HG03108 (cell line): ENCODE measurements around the gene SRCIN1.

Source experiments
- ATAC-seq: cut with Tn5 transposase; IDR thresholded peaks from one replicate; pipeline ENCODE4 v1.9.1; 2021; ENCODE audit warnings: moderate library complexity; ENCODE audit not compliant: unreplicated experiment

The SRCIN1 gene

GRCh38 chr17:38617967-38618760 is 12.4 kb upstream of the SRCIN1 start:
- ATAC-seq, result no peak

DNA sequence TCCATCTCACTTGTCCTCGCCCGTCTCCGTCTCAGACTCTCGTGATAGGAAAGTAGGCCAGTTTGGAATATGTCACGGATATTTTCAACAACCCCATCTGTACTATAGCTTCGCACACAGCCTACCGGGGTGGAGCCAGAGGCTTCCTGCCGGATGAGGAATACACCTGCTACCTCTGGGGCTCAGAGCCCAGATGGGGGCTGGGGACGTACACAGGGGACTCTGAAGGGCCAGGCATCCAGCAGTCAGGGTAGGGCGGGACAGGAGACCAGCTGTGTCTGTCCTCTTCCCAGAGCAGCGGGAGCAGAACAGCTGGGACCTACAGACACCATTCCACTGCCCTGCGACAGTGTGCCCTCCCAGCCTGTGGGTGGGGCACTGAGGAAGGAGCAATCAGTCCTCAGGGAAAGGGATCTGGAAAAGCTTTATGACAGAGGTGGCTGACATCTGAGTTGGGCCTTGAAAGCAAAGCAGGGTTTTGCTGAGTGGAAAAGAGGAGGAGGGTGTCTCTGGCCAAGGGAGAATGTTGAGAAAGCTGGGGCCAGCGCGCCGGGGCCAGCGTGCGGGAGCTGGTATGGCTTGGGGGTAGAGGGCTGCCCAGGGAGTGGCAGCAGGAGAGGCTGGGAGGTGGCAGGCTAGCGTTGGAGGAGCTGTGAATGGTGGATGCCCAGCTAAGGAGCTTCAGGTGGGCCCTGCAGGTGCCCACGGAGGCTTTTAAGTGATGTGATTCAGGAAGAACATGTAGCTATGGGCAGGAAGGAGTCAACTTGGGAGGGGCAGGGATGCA is 11.5 kb upstream of the SRCIN1 start:
- ATAC-seq, result no peak

DNA sequence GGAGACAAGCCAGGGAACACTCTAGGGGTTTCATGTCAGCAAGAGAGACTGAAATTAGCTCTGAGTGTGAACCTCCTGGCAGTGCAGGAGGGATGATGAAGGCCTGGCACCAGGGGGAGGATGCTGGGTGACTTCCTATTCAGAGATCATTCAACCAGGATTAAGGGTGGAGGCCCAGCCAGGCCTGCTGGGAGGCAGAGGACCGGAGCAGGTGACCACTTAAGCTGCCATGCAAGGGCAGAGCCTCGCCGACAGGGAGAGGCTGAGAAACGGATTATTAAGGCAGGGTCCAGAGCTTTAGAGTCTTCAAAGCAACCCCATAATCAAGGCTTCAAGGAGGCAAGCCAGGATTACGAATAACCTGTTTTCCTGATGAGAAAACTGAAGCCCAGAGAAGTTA is 10.6 kb upstream of the SRCIN1 start:
- no peak for ATAC-seq

DNA sequence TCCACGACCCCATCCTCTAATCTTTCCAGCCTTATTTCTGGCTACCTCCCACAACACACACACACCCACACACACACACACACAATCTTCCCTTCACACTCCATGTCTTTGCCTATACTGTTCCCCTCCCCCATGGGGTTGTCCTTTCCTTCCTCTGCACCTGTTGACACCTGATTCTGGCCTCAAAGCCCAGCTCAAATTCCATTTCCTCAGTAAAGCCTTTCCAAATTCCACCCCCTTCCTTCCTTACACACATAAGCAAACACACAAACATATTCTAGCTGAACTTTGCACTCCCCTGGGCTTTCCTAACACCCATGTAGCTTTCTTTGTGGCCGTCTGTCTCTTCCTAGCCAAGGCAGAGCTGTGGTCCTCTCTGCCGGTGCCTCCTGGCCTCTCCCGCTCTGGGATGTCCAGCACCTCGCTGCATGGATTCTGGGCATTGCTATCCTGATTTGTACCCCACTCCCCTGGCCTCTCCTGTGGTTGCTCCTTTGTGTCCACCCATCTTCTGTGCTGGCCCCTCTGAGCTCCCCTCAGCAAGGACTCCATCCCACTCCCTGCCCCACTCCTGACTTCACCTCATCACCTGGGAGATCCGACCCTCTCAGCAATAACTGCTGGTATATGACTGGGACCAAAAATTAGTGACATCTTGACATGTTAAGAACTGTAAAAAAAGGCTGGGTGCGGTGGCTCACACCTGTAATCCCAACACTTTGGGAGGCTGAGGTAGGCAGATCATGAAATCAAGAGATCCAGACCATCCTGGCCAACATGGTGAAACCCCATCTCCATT is 8.4 kb upstream of the SRCIN1 start:
- ATAC-seq, result no peak

- no peak for ATAC-seq
Measured at GRCh38 chr17:38613525-38613980, 7.8 kb upstream of the SRCIN1 start.

- no peak for ATAC-seq
Measured at GRCh38 chr17:38611872-38612376, 6.2 kb upstream of the SRCIN1 start.

DNA sequence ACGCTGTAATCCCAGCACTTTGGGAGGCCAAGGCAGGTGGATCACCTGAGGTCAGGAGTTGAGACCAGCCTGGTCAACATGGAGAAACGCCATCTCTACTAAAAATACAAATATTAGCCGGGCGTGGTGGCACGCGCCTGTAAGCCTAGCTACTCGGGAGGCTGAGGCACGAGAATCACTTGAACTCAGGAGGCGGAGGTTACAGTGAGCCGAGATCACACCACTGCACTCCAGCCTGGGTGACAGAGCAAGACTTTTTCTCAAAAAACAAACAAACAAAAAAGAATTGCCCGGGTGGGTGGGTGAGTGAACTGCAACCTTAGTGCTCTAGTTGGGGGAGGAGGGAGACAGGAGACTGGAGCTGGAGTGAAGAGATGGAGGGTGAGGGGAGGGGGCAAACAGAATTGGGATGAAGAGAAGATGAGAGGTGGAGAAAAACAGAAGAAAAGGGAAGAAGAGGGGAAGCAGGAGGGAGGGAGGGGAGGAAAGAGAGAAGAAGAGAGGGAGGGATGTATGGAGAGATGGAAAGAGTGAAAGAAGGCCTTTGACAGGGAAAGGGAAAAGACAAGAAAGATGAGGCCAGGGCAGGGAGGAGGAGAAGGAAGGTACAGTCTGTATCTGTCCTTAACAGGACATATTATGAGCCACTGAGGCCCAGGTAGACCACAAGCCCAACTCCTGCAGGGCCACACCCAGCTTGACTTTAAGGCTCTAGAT is 5.5 kb upstream of the SRCIN1 start:
- no peak for ATAC-seq

- no peak for ATAC-seq
Measured at GRCh38 chr17:38609280-38610031, 3.7 kb upstream of the SRCIN1 start.

DNA sequence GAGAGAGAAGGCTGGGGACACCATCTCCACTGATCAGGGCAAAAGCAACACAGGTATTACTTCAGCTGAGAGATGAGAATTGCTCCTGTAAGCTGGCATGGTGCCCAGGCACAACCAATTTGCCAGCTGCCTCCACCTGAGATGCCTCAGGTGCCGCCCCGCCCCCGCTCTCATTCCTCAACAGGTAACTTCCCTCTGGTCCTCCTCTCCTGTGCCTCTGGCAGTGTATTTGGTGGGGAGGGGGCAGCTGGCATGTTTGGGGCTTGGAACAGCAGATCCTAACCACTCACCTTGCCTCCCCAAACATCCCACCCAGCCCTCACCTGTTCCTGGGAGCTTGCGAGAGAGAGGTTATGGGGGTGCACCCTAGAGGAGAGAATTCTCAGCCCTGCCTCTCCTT is 2.9 kb upstream of the SRCIN1 start:
- no peak for ATAC-seq

- ATAC-seq, result no peak
Measured at GRCh38 chr17:38606646-38607611, 1.2 kb upstream of the SRCIN1 start.

DNA sequence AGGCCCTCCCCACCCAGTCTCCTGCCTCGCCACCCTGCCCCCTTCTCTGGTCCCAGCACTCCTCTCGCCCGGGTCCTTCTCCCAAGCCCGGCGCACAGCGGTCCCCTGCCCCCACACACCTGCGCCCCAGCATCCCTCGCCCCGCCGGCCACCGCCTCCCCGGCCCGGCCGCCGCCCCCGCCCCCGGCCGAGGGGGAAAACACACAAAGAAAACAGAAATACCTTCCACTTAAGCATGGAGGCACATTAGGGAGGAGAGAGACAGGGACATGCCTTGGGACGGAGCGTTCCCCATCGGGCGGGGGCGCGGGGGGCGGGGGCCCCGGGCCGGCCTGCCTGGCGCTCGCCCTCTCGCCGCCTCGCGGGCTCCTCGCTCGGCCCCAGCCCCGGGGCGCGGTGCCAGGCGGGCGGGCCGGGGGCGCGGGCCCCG is 326 bp downstream of the SRCIN1 start:
- no peak for ATAC-seq

DNA sequence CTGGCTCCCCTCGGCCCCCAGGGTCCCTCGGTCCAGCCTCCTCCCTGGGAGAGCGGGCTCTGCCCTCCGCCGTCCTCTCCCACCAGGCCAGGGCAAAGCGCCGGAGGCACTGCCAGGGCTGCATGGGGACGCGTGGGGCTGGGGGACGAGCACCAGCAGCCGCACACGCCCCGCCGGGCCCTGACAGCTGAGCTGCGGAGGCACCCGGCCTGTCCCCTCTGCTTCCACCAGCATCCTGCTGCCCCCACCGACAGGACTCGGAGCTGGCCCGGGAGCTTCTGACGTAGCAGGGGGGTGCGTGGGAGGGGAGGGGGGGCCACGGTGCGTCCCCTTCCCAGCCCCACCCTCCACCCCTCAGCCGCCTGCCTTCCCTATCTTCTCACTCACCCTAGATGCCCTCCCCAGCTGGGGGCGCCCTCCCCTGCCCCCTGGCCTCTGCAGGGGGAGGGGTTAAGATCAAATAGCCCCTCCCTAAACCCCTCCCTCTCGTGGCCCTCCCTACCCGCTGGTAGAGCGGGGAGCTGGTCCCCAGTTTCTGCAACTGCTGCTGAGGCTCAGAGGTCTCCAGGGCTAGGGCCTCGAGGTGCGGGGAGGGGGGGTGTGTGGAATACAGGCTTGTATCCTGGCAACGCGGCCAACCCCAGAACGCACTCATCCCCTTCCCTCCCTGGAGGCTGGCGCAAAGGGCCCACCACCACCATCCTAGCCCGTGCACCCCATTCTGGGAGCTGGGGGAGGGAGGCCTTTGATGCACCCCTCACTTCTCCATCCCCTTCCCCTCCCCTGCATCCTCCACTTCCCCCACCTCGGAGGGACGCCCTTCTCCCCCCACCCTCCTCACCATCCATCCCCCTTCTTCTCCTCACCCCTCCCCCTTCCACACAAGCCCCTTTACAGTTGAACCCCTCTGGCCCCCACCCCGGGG is 1.0 kb downstream of the SRCIN1 start:
- no peak for ATAC-seq

DNA sequence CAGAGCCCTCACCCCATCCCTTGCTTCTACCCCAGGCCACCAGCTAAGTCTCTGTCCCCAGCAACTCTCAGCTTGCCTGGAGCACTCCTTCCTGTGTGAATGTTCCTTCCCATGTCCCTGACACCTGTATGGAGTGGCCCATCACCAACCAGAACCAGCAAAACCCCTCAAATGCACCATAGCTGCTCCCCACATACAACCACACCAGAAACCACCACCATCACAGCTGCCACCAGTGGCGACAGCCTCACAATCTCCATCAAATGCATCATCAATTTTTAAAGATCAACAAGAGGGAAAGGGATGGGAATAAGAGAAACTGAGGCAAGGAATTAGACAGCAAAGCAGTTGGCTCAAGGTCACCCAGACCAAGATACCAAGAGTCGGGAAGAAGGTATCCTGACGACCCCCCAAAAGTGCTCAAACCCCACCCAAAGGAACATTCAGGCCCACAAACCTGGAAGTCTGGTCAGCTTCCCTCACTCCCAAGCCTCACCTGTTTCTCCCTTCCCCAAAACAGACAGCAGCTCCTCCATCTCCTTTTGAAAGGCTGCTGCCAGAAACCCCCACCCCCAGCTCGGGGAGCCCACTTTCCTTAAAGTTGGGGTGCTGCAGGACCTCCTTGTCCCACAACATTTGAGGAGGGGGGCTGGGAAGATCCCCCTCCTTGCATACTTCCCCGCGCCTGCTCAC is 1.8 kb downstream of the SRCIN1 start:
- no peak for ATAC-seq

- ATAC-seq, result no peak
Measured at GRCh38 chr17:38602956-38603785, 2.6 kb downstream of the SRCIN1 start.

DNA sequence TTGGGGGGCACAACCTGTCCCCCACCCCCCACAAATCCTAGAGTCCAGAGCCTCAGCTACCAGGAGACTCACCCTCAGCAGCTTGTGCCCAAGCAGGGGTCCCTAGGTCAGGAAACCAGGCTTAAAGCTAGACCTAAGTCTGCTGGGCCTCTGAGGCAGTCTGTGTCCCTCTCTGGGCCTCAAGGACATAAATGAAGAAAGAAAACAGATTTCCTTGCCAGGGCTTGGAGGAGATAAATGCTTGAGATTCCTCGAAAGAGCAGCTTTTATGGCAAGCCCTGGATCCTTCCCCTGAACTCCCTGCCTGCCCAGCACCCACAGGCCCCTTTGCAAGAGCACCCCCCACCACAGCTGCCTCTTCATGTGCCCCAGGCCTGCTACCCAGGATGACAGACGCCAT is 3.3 kb downstream of the SRCIN1 start:
- ATAC-seq, result no peak
